HepG2 (cell line): ENCODE results near the gene SNX19. TPM values are rescaled to one million over a fixed set of nuclear protein-coding genes. Genes with fewer than 3 reads are reported as not detected.

ENCODE experiments used
- ATAC-seq: fragments of 200-7000 bp; cut with Tn5 transposase; 3 replicates; pipeline ENCODE4 v1.9.1; 2020; ENCODE audit warnings: mild to moderate bottlenecking, moderate library complexity
- BruUV-seq: library from RNA; stranded (reverse); fragments of 400-500 nt; replicated peaks from 2 replicates; lab custom pipeline; 2021; lab: Mats Ljungman, UMichigan
- CTCF ChIA-PET: fragments of 300-600 bp; formaldehyde crosslinking; extraction: SDS; loops from one replicate; lab custom pipeline; 2021; ENCODE audit warnings: low total read pairs, inconsistent platforms, low intra/inter-chr PET ratio; lab: Yijun Ruan, JAX
- POLR2A ChIA-PET: fragments of 350-600 bp; sonication (Branson Sonifier 250); formaldehyde crosslinking; loops from one replicate; lab custom pipeline; 2020; ENCODE audit warnings: antibody characterized with exemption, inconsistent platforms; lab: Yijun Ruan, JAX
- DNase-seq: peaks from one replicate; pipeline ENCODE4 v3.0.0-alpha.2; 2015; ENCODE audit warnings: low spot score
- FAIRE-seq: peaks from 3 replicates; lab custom pipeline; 2011; peaks lifted over from hg19 to GRCh38; lab: Jason Lieb, UNC
- H2AFZ ChIP-seq: one replicate; pipeline ENCODE4 v1.6.1; 2011; ENCODE audit warnings: low read length, inconsistent platforms
- H3K27ac ChIP-seq: fragments of 300-600 bp; 3 replicates; pipeline ENCODE4 v1.8.0; 2011; ENCODE audit warnings: mixed run types, mild to moderate bottlenecking, mixed read lengths, low read length, inconsistent platforms; ENCODE audit not compliant: insufficient read depth; ENCODE audit errors: extremely low read length
- H3K27me3 ChIP-seq, 2 experiments: fragments of 200-600 bp in 1 of 2; 2 replicates in 1 of 2; 3 replicates in 1 of 2; pipeline versions ENCODE4 v1.6.0 to v1.8.0; 2011; ENCODE audit warnings: low read length in 2 of 2, mild to moderate bottlenecking in 2 of 2, moderate library complexity in 2 of 2, inconsistent platforms in 1 of 2; ENCODE audit not compliant: insufficient read depth in 2 of 2, control insufficient read depth in 1 of 2
- H3K36me3 ChIP-seq, 2 experiments: fragments of 200-600 bp in 1 of 2; replicated peaks in 1 of 2; 2 replicates in 1 of 2; 3 replicates in 1 of 2; pipeline versions ENCODE4 v1.5.1 to v1.8.0; 2011; ENCODE audit warnings: low read length in 2 of 2, inconsistent platforms in 1 of 2; ENCODE audit not compliant: insufficient read depth in 2 of 2, control insufficient read depth in 1 of 2
- H3K4me1 ChIP-seq: 2 replicates; pipeline ENCODE4 v1.5.1; 2012; ENCODE audit warnings: low read length, inconsistent platforms; ENCODE audit not compliant: insufficient read depth
- H3K4me2 ChIP-seq: 2 replicates; pipeline ENCODE4 v1.6.0; 2011; ENCODE audit warnings: low read depth, low read length, inconsistent platforms
- H3K4me3 ChIP-seq, 3 experiments: fragments of 200-600 bp in 1 of 3; sonication (generic), shearing (Covaris generic) in 1 of 3; replicated peaks in 1 of 3; 2 replicates each; pipeline ENCODE4 v1.5.1; 2011 to 2016; ENCODE audit warnings: low read length in 3 of 3, inconsistent platforms in 2 of 3, low read depth in 2 of 3, mild to moderate bottlenecking in 2 of 3, control low read depth in 1 of 3, mixed read lengths in 1 of 3; ENCODE audit not compliant: insufficient read depth in 1 of 3
- H3K79me2 ChIP-seq: one replicate; pipeline ENCODE4 v1.6.1; 2011; ENCODE audit warnings: low read length, inconsistent platforms; ENCODE audit not compliant: insufficient read depth
- H3K9ac ChIP-seq: 2 replicates; pipeline ENCODE4 v1.6.0; 2011; ENCODE audit warnings: mild to moderate bottlenecking, low read depth, low read length, inconsistent platforms; ENCODE audit not compliant: insufficient read depth
- H3K9me3 ChIP-seq: 2 replicates; pipeline ENCODE4 v1.5.1; 2012; ENCODE audit warnings: mild to moderate bottlenecking, low read length
- H4K20me1 ChIP-seq: 2 replicates; pipeline ENCODE4 v1.6.0; 2011; ENCODE audit warnings: inconsistent platforms, mild to moderate bottlenecking, low read length, moderate library complexity; ENCODE audit not compliant: insufficient read depth
- FOXA1 ChIP-seq, 2 experiments: fragments of 450-650 bp in 1 of 2; sonication (generic) in 1 of 2; formaldehyde crosslinking in 1 of 2; IDR thresholded peaks; 2 replicates each; pipeline versions ENCODE4 v1.4.0 to v1.6.1; 2016 to 2020; ENCODE audit warnings: missing genetic modification reagents in 1 of 2
- HDAC1 ChIP-seq: sonication (generic); formaldehyde crosslinking; IDR thresholded peaks from 2 replicates; pipeline ENCODE4 v1.5.1; 2020; ENCODE audit warnings: mild to moderate bottlenecking, missing genetic modification reagents
- MIXL1 ChIP-seq: IDR thresholded peaks from 2 replicates; pipeline ENCODE4 v1.6.1; 2016
- SMAD1 ChIP-seq: sonication (generic); formaldehyde crosslinking; IDR thresholded peaks from 2 replicates; pipeline ENCODE4 v1.4.0; 2020; ENCODE audit warnings: missing genetic modification reagents, low read depth, mild to moderate bottlenecking, borderline replicate concordance
- SMYD3 ChIP-seq: sonication (generic); formaldehyde crosslinking; IDR thresholded peaks from 2 replicates; pipeline ENCODE4 v1.8.1; 2023; ENCODE audit warnings: mild to moderate bottlenecking, missing genetic modification reagents
- TARDBP ChIP-seq: sonication (generic); formaldehyde crosslinking; IDR thresholded peaks from 2 replicates; pipeline ENCODE4 v1.8.0; 2022; ENCODE audit warnings: mild to moderate bottlenecking, missing genetic modification reagents
- ZC3H13 ChIP-seq: sonication (generic); formaldehyde crosslinking; IDR thresholded peaks from 2 replicates; pipeline ENCODE4 v1.8.1; 2023; ENCODE audit warnings: mild to moderate bottlenecking, missing genetic modification reagents, moderate library complexity
- ZNF101 ChIP-seq: sonication (generic); formaldehyde crosslinking; IDR thresholded peaks from 2 replicates; pipeline ENCODE4 v1.4.0; 2020; ENCODE audit warnings: mild to moderate bottlenecking, low read depth, missing genetic modification reagents, borderline replicate concordance
- ZNF296 ChIP-seq: sonication (generic); formaldehyde crosslinking; conservative IDR thresholded peaks from 2 replicates; pipeline ENCODE4 v1.5.0; 2020; ENCODE audit warnings: mild to moderate bottlenecking, missing genetic modification reagents
- ZNF703 ChIP-seq: sonication (generic); formaldehyde crosslinking; IDR thresholded peaks from 2 replicates; pipeline ENCODE4 v1.5.1; 2020; ENCODE audit warnings: missing genetic modification reagents, mild to moderate bottlenecking, moderate library complexity, borderline replicate concordance
- WGBS: methylation state at CpG from one replicate; pipeline ENCODE4 v1.1.6; 2017; ENCODE audit warnings: low lambda C conversion rate; 5-methylcytosine and 5-hydroxymethylcytosine counted together
- in situ Hi-C: cut with HindIII; loops from 2 replicates; pipeline ENCODE4 v1.10.0; 2017; ENCODE audit warnings: low pct_unique_long_range_greater_than_20kb; ENCODE audit not compliant: extremely low pct_ligation_motif_present
- intact Hi-C: fragments of 100-400 bp; cut with micrococcal nuclease; formaldehyde crosslinking; loops from one replicate; pipeline ENCODE4 v1.10.0; 2022; ENCODE audit not compliant: unreplicated experiment
- polyA plus RNA-seq, 8 experiments: library from polyadenylated mRNA; depleted of rRNA in 3 of 8; stranded (reverse) in 7 of 8; unstranded in 1 of 8; fragments of >200 nt; fragmentation: Illumina TruSeq in 4 of 8; extraction: Trizol in 4 of 8; gene quantifications; 2 replicates each; pipeline versions ENCODE4 v1.2.1 to v1.2.3, GENCODE V29; 2011 to 2016; ENCODE audit warnings: low read depth in 4 of 8, missing spikeins in 1 of 8, mixed read lengths in 1 of 8; ENCODE audit not compliant: insufficient read depth in 1 of 8
- total RNA-seq, 5 experiments: library from RNA; depleted of rRNA; stranded (reverse); fragments of >200 nt; fragmentation: Illumina TruSeq; extraction: Trizol; gene quantifications; 2 replicates each; pipeline ENCODE4 v1.2.3, GENCODE V29; 2016; ENCODE audit warnings: low read depth in 1 of 5
- TF ChIP-seq, protein P1 (sequence below): sonication (generic); formaldehyde crosslinking; conservative IDR thresholded peaks from 2 replicates; pipeline ENCODE4 v1.8.0; 2022; ENCODE audit warnings: mild to moderate bottlenecking, moderate library complexity, missing genetic modification reagents
- TF ChIP-seq, protein P2 (sequence below): sonication (generic); formaldehyde crosslinking; IDR thresholded peaks from 2 replicates; pipeline ENCODE4 v1.4.0; 2020; ENCODE audit warnings: missing genetic modification reagents
- TF ChIP-seq, protein P3 (sequence below): conservative IDR thresholded peaks from 2 replicates; pipeline ENCODE4 v1.6.1; 2018; ENCODE audit warnings: missing genetic modification reagents

Gene SNX19
- total and polyA plus RNA-seq, 2 of the 13 experiments (the other 11 are each of a cell fraction or from before 2014, with no cell fraction given): 0.13 to 0.27 TPM

DNA sequence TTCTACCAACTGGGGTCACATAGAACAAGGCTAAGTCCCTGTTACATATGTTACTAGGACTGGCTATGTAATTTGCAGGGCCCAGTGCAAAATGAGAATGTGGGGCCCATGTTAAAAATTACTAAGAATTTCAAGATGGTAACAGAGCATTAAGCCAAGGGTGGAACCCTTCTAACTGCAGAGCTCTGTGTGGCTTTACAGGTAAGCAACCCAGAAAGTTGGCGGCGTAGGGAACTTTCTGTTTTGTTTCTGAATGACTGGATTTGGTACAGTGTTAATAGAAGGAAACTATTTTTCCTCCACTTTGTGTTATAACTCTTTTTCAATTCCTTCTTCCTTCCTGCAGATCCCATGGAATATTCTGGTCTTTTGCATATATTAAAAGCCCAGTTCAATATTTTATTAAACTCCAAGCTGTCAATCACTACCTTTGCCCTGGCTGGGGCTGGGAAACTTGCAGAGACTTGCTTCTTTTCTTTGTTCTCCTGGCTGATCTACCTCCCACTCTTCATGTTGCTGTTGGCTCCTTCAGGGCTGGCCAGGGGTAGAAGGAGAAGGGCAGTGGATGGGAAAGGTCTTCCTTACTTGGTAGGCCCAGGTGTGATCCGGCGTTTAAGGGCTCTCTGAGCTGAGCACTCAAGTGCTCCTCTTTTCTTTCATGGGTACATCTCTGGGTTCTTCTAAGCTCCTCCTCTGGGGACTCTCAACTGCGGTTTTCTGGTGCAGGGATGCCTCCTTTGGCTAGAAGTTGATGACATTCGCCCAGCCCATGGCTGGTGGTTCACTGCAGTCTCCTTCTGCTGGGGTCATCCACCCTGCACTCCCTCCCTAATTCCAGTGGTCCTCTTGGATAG, 67.7 kb downstream of the SNX19 start:
- no TSS peak for BruUV-seq
- H3K9ac ChIP-seq: no peak overlapping the region
- ATAC-seq (no peak), FAIRE-seq (no peak), DNase-seq (no peak)
- H3K27ac ChIP-seq: no peak overlapping the region
- in situ Hi-C loops (no loop called here), intact Hi-C loops (no loop called here)
- H3K27me3 ChIP-seq: no peaks in the 10 kb centered on the region
- TF ChIP-seq ZNF101 (CRISPR knock-in tag) (no peak), HDAC1 (CRISPR knock-in tag) (no peak), SMAD1 (CRISPR knock-in tag) (no peak), SMYD3 (CRISPR knock-in tag) (no peak), FOXA1 (IDR thresholded peaks at IDR 0.05) (no peak), FOXA1 (CRISPR knock-in tag; IDR thresholded peaks at IDR 0.05) (no peak), ZC3H13 (CRISPR knock-in tag) (no peak), MIXL1 (CRISPR knock-in tag) (no peak), ZNF703 (CRISPR knock-in tag) (no peak), ZNF296 (no peak), TARDBP (no peak)
- TF ChIP-seq, protein P1, sequence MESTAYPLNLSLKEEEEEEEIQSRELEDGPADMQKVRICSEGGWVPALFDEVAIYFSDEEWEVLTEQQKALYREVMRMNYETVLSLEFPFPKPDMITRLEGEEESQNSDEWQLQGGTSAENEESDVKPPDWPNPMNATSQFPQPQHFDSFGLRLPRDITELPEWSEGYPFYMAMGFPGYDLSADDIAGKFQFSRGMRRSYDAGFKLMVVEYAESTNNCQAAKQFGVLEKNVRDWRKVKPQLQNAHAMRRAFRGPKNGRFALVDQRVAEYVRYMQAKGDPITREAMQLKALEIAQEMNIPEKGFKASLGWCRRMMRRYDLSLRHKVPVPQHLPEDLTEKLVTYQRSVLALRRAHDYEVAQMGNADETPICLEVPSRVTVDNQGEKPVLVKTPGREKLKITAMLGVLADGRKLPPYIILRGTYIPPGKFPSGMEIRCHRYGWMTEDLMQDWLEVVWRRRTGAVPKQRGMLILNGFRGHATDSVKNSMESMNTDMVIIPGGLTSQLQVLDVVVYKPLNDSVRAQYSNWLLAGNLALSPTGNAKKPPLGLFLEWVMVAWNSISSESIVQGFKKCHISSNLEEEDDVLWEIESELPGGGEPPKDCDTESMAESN (CRISPR knock-in tag): no peak
- TF ChIP-seq, protein P2, sequence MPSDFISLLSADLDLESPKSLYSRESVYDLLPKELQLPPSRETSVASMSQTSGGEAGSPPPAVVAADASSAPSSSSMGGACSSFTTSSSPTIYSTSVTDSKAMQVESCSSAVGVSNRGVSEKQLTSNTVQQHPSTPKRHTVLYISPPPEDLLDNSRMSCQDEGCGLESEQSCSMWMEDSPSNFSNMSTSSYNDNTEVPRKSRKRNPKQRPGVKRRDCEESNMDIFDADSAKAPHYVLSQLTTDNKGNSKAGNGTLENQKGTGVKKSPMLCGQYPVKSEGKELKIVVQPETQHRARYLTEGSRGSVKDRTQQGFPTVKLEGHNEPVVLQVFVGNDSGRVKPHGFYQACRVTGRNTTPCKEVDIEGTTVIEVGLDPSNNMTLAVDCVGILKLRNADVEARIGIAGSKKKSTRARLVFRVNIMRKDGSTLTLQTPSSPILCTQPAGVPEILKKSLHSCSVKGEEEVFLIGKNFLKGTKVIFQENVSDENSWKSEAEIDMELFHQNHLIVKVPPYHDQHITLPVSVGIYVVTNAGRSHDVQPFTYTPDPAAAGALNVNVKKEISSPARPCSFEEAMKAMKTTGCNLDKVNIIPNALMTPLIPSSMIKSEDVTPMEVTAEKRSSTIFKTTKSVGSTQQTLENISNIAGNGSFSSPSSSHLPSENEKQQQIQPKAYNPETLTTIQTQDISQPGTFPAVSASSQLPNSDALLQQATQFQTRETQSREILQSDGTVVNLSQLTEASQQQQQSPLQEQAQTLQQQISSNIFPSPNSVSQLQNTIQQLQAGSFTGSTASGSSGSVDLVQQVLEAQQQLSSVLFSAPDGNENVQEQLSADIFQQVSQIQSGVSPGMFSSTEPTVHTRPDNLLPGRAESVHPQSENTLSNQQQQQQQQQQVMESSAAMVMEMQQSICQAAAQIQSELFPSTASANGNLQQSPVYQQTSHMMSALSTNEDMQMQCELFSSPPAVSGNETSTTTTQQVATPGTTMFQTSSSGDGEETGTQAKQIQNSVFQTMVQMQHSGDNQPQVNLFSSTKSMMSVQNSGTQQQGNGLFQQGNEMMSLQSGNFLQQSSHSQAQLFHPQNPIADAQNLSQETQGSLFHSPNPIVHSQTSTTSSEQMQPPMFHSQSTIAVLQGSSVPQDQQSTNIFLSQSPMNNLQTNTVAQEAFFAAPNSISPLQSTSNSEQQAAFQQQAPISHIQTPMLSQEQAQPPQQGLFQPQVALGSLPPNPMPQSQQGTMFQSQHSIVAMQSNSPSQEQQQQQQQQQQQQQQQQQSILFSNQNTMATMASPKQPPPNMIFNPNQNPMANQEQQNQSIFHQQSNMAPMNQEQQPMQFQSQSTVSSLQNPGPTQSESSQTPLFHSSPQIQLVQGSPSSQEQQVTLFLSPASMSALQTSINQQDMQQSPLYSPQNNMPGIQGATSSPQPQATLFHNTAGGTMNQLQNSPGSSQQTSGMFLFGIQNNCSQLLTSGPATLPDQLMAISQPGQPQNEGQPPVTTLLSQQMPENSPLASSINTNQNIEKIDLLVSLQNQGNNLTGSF (CRISPR knock-in tag): no peak
- TF ChIP-seq, protein P3, sequence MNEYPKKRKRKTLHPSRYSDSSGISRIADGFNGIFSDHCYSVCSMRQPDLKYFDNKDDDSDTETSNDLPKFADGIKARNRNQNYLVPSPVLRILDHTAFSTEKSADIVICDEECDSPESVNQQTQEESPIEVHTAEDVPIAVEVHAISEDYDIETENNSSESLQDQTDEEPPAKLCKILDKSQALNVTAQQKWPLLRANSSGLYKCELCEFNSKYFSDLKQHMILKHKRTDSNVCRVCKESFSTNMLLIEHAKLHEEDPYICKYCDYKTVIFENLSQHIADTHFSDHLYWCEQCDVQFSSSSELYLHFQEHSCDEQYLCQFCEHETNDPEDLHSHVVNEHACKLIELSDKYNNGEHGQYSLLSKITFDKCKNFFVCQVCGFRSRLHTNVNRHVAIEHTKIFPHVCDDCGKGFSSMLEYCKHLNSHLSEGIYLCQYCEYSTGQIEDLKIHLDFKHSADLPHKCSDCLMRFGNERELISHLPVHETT: no peak
- H3K36me3 ChIP-seq: no peaks in the 10 kb centered on the region
- no peak overlapping the region for H3K4me2 ChIP-seq
- H3K79me2 ChIP-seq: no peaks in the 10 kb centered on the region
- H4K20me1 ChIP-seq: no peaks in the 10 kb centered on the region
- WGBS: 38% methylated on average over 6 of the region's 6 CpGs
- H3K4me1 ChIP-seq: 0 out of 2 replicates have a peak, but pooled peaks cover 7% of the 10 kb centered on the region
- H3K9me3 ChIP-seq: no peaks in the 10 kb centered on the region
- ChIA-PET CTCF (no interaction called here), POLR2A (no interaction called here)
- H3K4me3 ChIP-seq: no peak overlapping the region
- no peak overlapping the region for H2AFZ ChIP-seq
